ENCODE measurements around the gene STMND1. TPM values are rescaled to one million over a fixed set of nuclear protein-coding genes. Genes with fewer than 3 reads are reported as not detected.

The STMND1 gene
- total and polyA plus RNA-seq, 2 donors (not counting 1 experiment from before 2014, with no cell fraction given): not detected

- Histone ChIP-seq H3K4me2 (replicated peaks; ENCODE audit: low read depth, low read length, poor library complexity, severe bottlenecking) (no peak overlapping the region), H3K4me1 (ENCODE audit: control insufficient read depth in 2 of 2, insufficient read depth in 2 of 2, low read length in 2 of 2) (no peaks in the 10 kb centered on the region), H3K79me2 (ENCODE audit: control insufficient read depth, insufficient read depth, low read length) (no peaks in the 10 kb centered on the region), H3K9ac (ENCODE audit: low read length) (no peak overlapping the region), H4K20me1 (ENCODE audit: control insufficient read depth, insufficient read depth, low read length, poor library complexity, severe bottlenecking) (no peaks in the 10 kb centered on the region), H3K27me3 (replicated peaks in 1 of 4; ENCODE audit: control extremely low read depth in 1 of 4, control insufficient read depth in 3 of 4, insufficient read depth in 4 of 4, low read length in 3 of 4) (peaks cover 0 to 18% (median 9%) of the 10 kb centered on the region in 4 experiments), H3K4me3 (ENCODE audit: control extremely low read depth in 1 of 5, extremely low read depth in 1 of 5, insufficient read depth in 1 of 5, low read depth in 2 of 5, low read length in 4 of 5) (no peak overlapping the region), H3K36me3 (replicated peaks in 1 of 2; ENCODE audit: control extremely low read depth in 1 of 2, control insufficient read depth in 1 of 2, extremely low read depth in 1 of 2, insufficient read depth in 2 of 2, low read length in 1 of 2) (no peaks in the 10 kb centered on the region), H3K27ac (ENCODE audit: low read length in 2 of 2) (no peak overlapping the region), H3K9me3 (ENCODE audit: control extremely low read depth in 1 of 3, control insufficient read depth in 2 of 3, insufficient read depth in 1 of 3, low read length in 2 of 3) (peaks cover 0 to 5% (median 0%) of the 10 kb centered on the region in 3 donors), H2AFZ (ENCODE audit: insufficient read depth, low read depth, low read length, poor library complexity, severe bottlenecking) (no peak overlapping the region)
- intact Hi-C loops (cut with micrococcal nuclease): no loop called here
- peaks cover 46% of the 10 kb centered on the region for H3K27me3 Mint-ChIP-seq
- ChIA-PET CTCF (no interaction called here), POLR2A (no interaction called here)
- no peak for DNase-seq
- no peak overlapping the region for H3K4me3 Mint-ChIP-seq
- TF ChIP-seq EZH2 (IDR thresholded peaks at IDR 0.05; ENCODE audit: borderline replicate concordance, insufficient read depth, low read depth, low read length, poor library complexity, severe bottlenecking): no peak
- no peak for TF ChIP-seq CTCF (IDR thresholded peaks at IDR 0.05)
- no peak for ATAC-seq (ENCODE audit: low read depth)
- no peak overlapping the region for H3K27ac Mint-ChIP-seq
- 100% methylated on average over 1 of the region's 5 CpGs for WGBS (ENCODE audit: insufficient coverage)
- H3K9me3 Mint-ChIP-seq (ENCODE audit: insufficient read depth): no peaks in the 10 kb centered on the region
- H3K4me1 Mint-ChIP-seq: peaks cover 4% of the 10 kb centered on the region
Measured at GRCh38 chr6:17099401-17100059, 2.3 kb upstream of the STMND1 start.

GRCh38 chr6:17100806-17101205, 1.0 kb upstream of the STMND1 start:
- Histone ChIP-seq H3K4me1 (ENCODE audit: control insufficient read depth in 2 of 2, insufficient read depth in 2 of 2, low read length in 2 of 2) (no peaks in the 10 kb centered on the region), H3K4me2 (replicated peaks; ENCODE audit: low read depth, low read length, poor library complexity, severe bottlenecking) (no peak overlapping the region), H2AFZ (ENCODE audit: insufficient read depth, low read depth, low read length, poor library complexity, severe bottlenecking) (no peak overlapping the region), H3K79me2 (ENCODE audit: control insufficient read depth, insufficient read depth, low read length) (no peaks in the 10 kb centered on the region), H4K20me1 (ENCODE audit: control insufficient read depth, insufficient read depth, low read length, poor library complexity, severe bottlenecking) (no peaks in the 10 kb centered on the region), H3K27ac (ENCODE audit: low read length in 2 of 2) (no peak overlapping the region), H3K9me3 (ENCODE audit: control extremely low read depth in 1 of 3, control insufficient read depth in 2 of 3, insufficient read depth in 1 of 3, low read length in 2 of 3) (peaks cover 0 to 5% (median 0%) of the 10 kb centered on the region in 3 donors), H3K9ac (ENCODE audit: low read length) (no peak overlapping the region), H3K27me3 (replicated peaks in 1 of 4; ENCODE audit: control extremely low read depth in 1 of 4, control insufficient read depth in 3 of 4, insufficient read depth in 4 of 4, low read length in 3 of 4) (peaks cover 0 to 16% (median 9%) of the 10 kb centered on the region in 4 experiments), H3K4me3 (ENCODE audit: control extremely low read depth in 1 of 5, extremely low read depth in 1 of 5, insufficient read depth in 1 of 5, low read depth in 2 of 5, low read length in 4 of 5) (no peak overlapping the region), H3K36me3 (replicated peaks in 1 of 2; ENCODE audit: control extremely low read depth in 1 of 2, control insufficient read depth in 1 of 2, extremely low read depth in 1 of 2, insufficient read depth in 2 of 2, low read length in 1 of 2) (no peaks in the 10 kb centered on the region)
- ATAC-seq (ENCODE audit: low read depth): no peak
- no peak overlapping the region for H3K4me3 Mint-ChIP-seq
- peaks cover 4% of the 10 kb centered on the region for H3K4me1 Mint-ChIP-seq
- H3K27me3 Mint-ChIP-seq: peaks cover 48% of the 10 kb centered on the region
- H3K9me3 Mint-ChIP-seq (ENCODE audit: insufficient read depth): no peaks in the 10 kb centered on the region
- POLR2A ChIA-PET: no interaction called here
- WGBS (ENCODE audit: insufficient coverage): no CpG with 5 or more reads among the region's 1 CpG
- intact Hi-C loops (cut with micrococcal nuclease): no loop called here
- H3K27ac Mint-ChIP-seq: no peak overlapping the region
- no peak for TF ChIP-seq CTCF (IDR thresholded peaks at IDR 0.05)
- no peak for TF ChIP-seq EZH2 (IDR thresholded peaks at IDR 0.05; ENCODE audit: borderline replicate concordance, insufficient read depth, low read depth, low read length, poor library complexity, severe bottlenecking)
- CTCF ChIA-PET: no interaction called here
- DNase-seq: no peak

All from B cell (primary cell).